ENCODE measurements around the gene MKNK2.

- no peak for TF ChIP-seq CTCF (optimal IDR thresholded peaks at IDR 0.05 in 1 of 3, IDR thresholded peaks at IDR 0.05 in 1 of 3, conservative IDR thresholded peaks at IDR 0.05 in 1 of 3; ENCODE audit: extremely low read depth in 1 of 3, insufficient read depth in 2 of 3, low read length in 3 of 3)
- no peak for TF ChIP-seq EZH2 (IDR thresholded peaks at IDR 0.05; ENCODE audit: low read length)
These were observed 6.1 kb downstream of the MKNK2 start for GRCh38 chr19:2044709-2045500.
